K562 (cell line): ENCODE data around the gene MRPS26. TPM values are rescaled to one million over a fixed set of nuclear protein-coding genes. Genes with fewer than 3 reads are reported as not detected.
"Not testable (repeated sequence)": the region's sequence is repeated elsewhere in the genome, so short reads cannot be mapped to it uniquely, and the experiment has no call there.

Experiments
- ATAC-seq: fragments of 200-7000 bp; cut with Tn5 transposase; 3 replicates; pipeline ENCODE4 v1.9.1; 2020; ENCODE audit warnings: moderate library complexity
- BruUV-seq: library from RNA; stranded (reverse); fragments of 400-500 nt; replicated peaks from 2 replicates; lab custom pipeline; 2021; lab: Mats Ljungman, UMichigan
- CTCF ChIA-PET: fragments of 300-600 bp; formaldehyde crosslinking; extraction: SDS; loops from one replicate; lab custom pipeline; 2021; ENCODE audit warnings: low intra/inter-chr PET ratio; lab: Yijun Ruan, JAX
- POLR2A ChIA-PET: fragments of 300-600, 350-650 bp; sonication (Branson Sonifier 250); formaldehyde crosslinking; extraction: SDS; loops from one replicate; lab custom pipeline; 2021; ENCODE audit warnings: antibody characterized with exemption, inconsistent platforms; lab: Yijun Ruan, JAX
- DNase-seq, 4 experiments: peaks; one replicate each; pipeline versions ENCODE4 v3.0.0 to v3.0.0-alpha.2; 2011 to 2018; ENCODE audit warnings: low spot score in 3 of 4, mixed read lengths in 3 of 4; ENCODE audit errors: extremely low read depth in 1 of 4
- FAIRE-seq: peaks from 2 replicates; lab custom pipeline; 2011; peaks lifted over from hg19 to GRCh38; lab: Jason Lieb, UNC
- H2AFZ ChIP-seq: 2 replicates; pipeline ENCODE4 v1.6.0; 2011; ENCODE audit warnings: low read depth, low read length, control low read depth, inconsistent platforms
- H3K27ac ChIP-seq: fragments of 200-600 bp; 3 replicates; pipeline ENCODE4 v1.8.0; 2011; ENCODE audit warnings: low read depth, mild to moderate bottlenecking, control low read depth, inconsistent platforms, low read length, moderate library complexity, mixed read lengths; ENCODE audit errors: extremely low read depth
- H3K27me3 ChIP-seq, 2 experiments: fragments of 300-600 bp in 1 of 2; 2 replicates in 1 of 2; 3 replicates in 1 of 2; pipeline versions ENCODE4 v1.6.0 to v1.8.0; 2011; ENCODE audit warnings: inconsistent platforms in 2 of 2, low read length in 2 of 2, mild to moderate bottlenecking in 1 of 2, mixed read lengths in 1 of 2, moderate library complexity in 1 of 2; ENCODE audit not compliant: control insufficient read depth in 2 of 2, insufficient read depth in 2 of 2
- H3K36me3 ChIP-seq: fragments of 300-600 bp; 3 replicates; pipeline ENCODE4 v1.8.0; 2011; ENCODE audit warnings: mild to moderate bottlenecking, low read length, inconsistent platforms; ENCODE audit not compliant: control insufficient read depth, insufficient read depth
- H3K4me1 ChIP-seq, 2 experiments: fragments of 200-600 bp in 1 of 2; replicated peaks in 1 of 2; 2 replicates in 1 of 2; 3 replicates in 1 of 2; pipeline versions ENCODE4 v1.5.1 to v1.8.0; 2011; ENCODE audit warnings: inconsistent platforms in 2 of 2, low read length in 2 of 2, mild to moderate bottlenecking in 1 of 2, mixed read lengths in 1 of 2, moderate library complexity in 1 of 2; ENCODE audit not compliant: control insufficient read depth in 2 of 2, insufficient read depth in 2 of 2
- H3K4me2 ChIP-seq: 2 replicates; pipeline ENCODE4 v1.6.1; 2011; ENCODE audit warnings: low read length, control low read depth, inconsistent platforms, mixed read lengths; ENCODE audit not compliant: insufficient read depth
- H3K4me3 ChIP-seq: fragments of 200-600 bp; sonication (generic), shearing (Covaris generic); 2 replicates; pipeline ENCODE4 v1.5.1; 2016; ENCODE audit warnings: control low read depth, inconsistent platforms
- H3K79me2 ChIP-seq: fragments of 200-600 bp; 3 replicates; pipeline ENCODE4 v1.8.0; 2011; ENCODE audit warnings: low read length, inconsistent platforms; ENCODE audit not compliant: control insufficient read depth, insufficient read depth
- H3K9ac ChIP-seq, 2 experiments: 2 replicates each; pipeline versions ENCODE4 v1.6.0 to v1.6.1; 2011; ENCODE audit warnings: low read depth in 2 of 2, low read length in 2 of 2, control low read depth in 1 of 2, inconsistent platforms in 1 of 2, mild to moderate bottlenecking in 1 of 2, mixed read lengths in 1 of 2; ENCODE audit not compliant: insufficient read depth in 1 of 2
- H3K9me1 ChIP-seq: one replicate; pipeline ENCODE4 v1.6.0; 2011; ENCODE audit warnings: inconsistent platforms, mild to moderate bottlenecking, low read length, moderate library complexity; ENCODE audit not compliant: control insufficient read depth, insufficient read depth
- H3K9me3 ChIP-seq: replicated peaks from 2 replicates; pipeline ENCODE4 v1.5.1; 2011; ENCODE audit warnings: low read depth, low read length, inconsistent platforms; ENCODE audit not compliant: control insufficient read depth, insufficient read depth
- H4K20me1 ChIP-seq: replicated peaks from 2 replicates; pipeline ENCODE4 v1.6.1; 2011; ENCODE audit warnings: low read length, inconsistent platforms, mixed read lengths; ENCODE audit not compliant: control insufficient read depth, insufficient read depth
- CUX1 ChIP-seq: fragments of 200-800 bp; sonication (Bioruptor generic); IDR thresholded peaks from 2 replicates; pipeline ENCODE4 v1.6.1; 2016; ENCODE audit warnings: missing genetic modification characterization, missing compliant biosample characterization
- TCF7L2 ChIP-seq: fragments of 150-350 bp; IDR thresholded peaks from 2 replicates; pipeline ENCODE4 v1.6.1; 2016; ENCODE audit warnings: low read depth, mild to moderate bottlenecking, low read length, moderate library complexity
- WGBS: fragments of 100-300 bp; shearing (Covaris generic); methylation state at CpG from one replicate; pipeline ENCODE4 v1.1.6; 2016; ENCODE audit warnings: low coverage, mixed read lengths; ENCODE audit not compliant: insufficient coverage; ENCODE audit errors: missing lambda C conversion rate; 5-methylcytosine and 5-hydroxymethylcytosine counted together
- in situ Hi-C: fragments of 300-500 bp; cut with MboI; formaldehyde crosslinking; loops from 4 replicates; pipeline ENCODE4 v1.15.0; 2018; ENCODE audit warnings: inconsistent platforms, mixed read lengths
- intact Hi-C: fragments of 100-400 bp; cut with micrococcal nuclease; formaldehyde crosslinking; loops from 2 replicates; pipeline ENCODE4 v1.14.2; 2022
- polyA plus RNA-seq, 8 experiments: library from polyadenylated mRNA; depleted of rRNA in 4 of 8; stranded (reverse) in 5 of 8; unstranded in 3 of 8; fragments of >200 nt; fragmentation: Nextera tagmentation in 2 of 8; fragmentation: Illumina TruSeq in 1 of 8; extraction: Ambion mirVana in 2 of 8; extraction: Trizol in 1 of 8; gene quantifications; 2 replicates each; pipeline versions ENCODE4 v1.2.1 to v1.2.3, GENCODE V29; 2011 to 2014; ENCODE audit warnings: inconsistent platforms in 1 of 8, missing spikeins in 1 of 8
- total RNA-seq, 7 experiments: library from RNA; depleted of rRNA in 6 of 7; stranded (reverse); fragments of >200 nt in 6 of 7; fragmentation: Illumina TruSeq in 2 of 7; extraction: Trizol in 2 of 7; gene quantifications; 2 replicates each; pipeline versions ENCODE4 v1.2.1 to v1.2.3, GENCODE V29; 2011 to 2021; ENCODE audit warnings: low replicate concordance in 1 of 7

The MRPS26 gene
- total and polyA plus RNA-seq, 9 of the 15 experiments (the other 6 are each of a cell fraction or from before 2014, with no cell fraction given) = 2.7 to 70.5 (median 28.8) TPM

GRCh38 chr20:3059489-3059888 is 13.6 kb downstream of the MRPS26 start (continued):
- TF ChIP-seq CUX1 (no peak), TCF7L2 (no peak)

- WGBS = 43% methylated on average over 6 of the region's 6 CpGs
- BruUV-seq, H4K20me1 ChIP-seq, H3K79me2 ChIP-seq, H3K4me1 ChIP-seq, H3K9me1 ChIP-seq, H2AFZ ChIP-seq, ATAC-seq, CTCF ChIA-PET, H3K27ac ChIP-seq, intact Hi-C loops, H3K9me3 ChIP-seq, H3K9ac ChIP-seq, H3K27me3 ChIP-seq, H3K36me3 ChIP-seq, in situ Hi-C loops, H3K4me2 ChIP-seq, DNase-seq, FAIRE-seq, H3K4me3 ChIP-seq: not testable (repeated sequence)
- POLR2A ChIA-PET = interaction anchor here (0.6 kb wide), 1 partner anchor 1498 kb away, joined by 3 read pairs; no protein-coding TSS in a partner anchor
These were observed 18.3 kb downstream of the MRPS26 start for GRCh38 chr20:3064119-3064518.
